K562 (cell line): Measurements from ENCODE around the gene ERCC1. TPM values are rescaled to one million over a fixed set of nuclear protein-coding genes. Genes with fewer than 3 reads are reported as not detected.

Experiments used
- FOXA1 ChIP-seq: fragments of 450-650 bp; IDR thresholded peaks from 2 replicates; pipeline ENCODE4 v1.6.1; 2016; ENCODE audit warnings: mild to moderate bottlenecking, borderline replicate concordance
- GTF2E2 ChIP-seq: fragments of 200-800 bp; sonication (Bioruptor generic); IDR thresholded peaks from 2 replicates; pipeline ENCODE4 v1.6.1; 2016; ENCODE audit warnings: missing genetic modification characterization, missing compliant biosample characterization
- HMG20A ChIP-seq: fragments of 450-650 bp; formaldehyde crosslinking; conservative IDR thresholded peaks from 2 replicates; pipeline ENCODE4 v1.4.0; 2020; ENCODE audit warnings: mild to moderate bottlenecking, mixed read lengths
- HNRNPK ChIP-seq: fragments of 200-400 bp; formaldehyde crosslinking; IDR thresholded peaks from one replicate; pipeline ENCODE4 v1.6.1; 2018; ENCODE audit warnings: mild to moderate bottlenecking, low read depth, low read length; ENCODE audit not compliant: poor library complexity, severe bottlenecking
- LARP7 ChIP-seq: fragments of 450-650 bp; IDR thresholded peaks from 2 replicates; pipeline ENCODE4 v1.6.1; 2016
- MTA1 ChIP-seq: fragments of 450-650 bp; IDR thresholded peaks from 2 replicates; pipeline ENCODE4 v1.6.1; 2017; ENCODE audit warnings: borderline replicate concordance
- NCOA2 ChIP-seq, 2 experiments: fragments of 450-650 bp; IDR thresholded peaks; 2 replicates each; pipeline ENCODE4 v1.6.1; 2018; ENCODE audit warnings: mild to moderate bottlenecking in 2 of 2, moderate library complexity in 1 of 2; ENCODE audit not compliant: partially characterized antibody in 2 of 2
- RREB1 ChIP-seq: fragments of 250-450 bp; sonication (Bioruptor Pico); IDR thresholded peaks from 2 replicates; pipeline ENCODE4 v1.4.0; 2020
- SETDB1 ChIP-seq: IDR thresholded peaks from one replicate; pipeline ENCODE4 v1.6.1; 2012; ENCODE audit warnings: low read length, control low read depth, inconsistent platforms
- SIN3A ChIP-seq, 2 experiments: fragments of 150-350 bp in 1 of 2; IDR thresholded peaks; 2 replicates each; pipeline ENCODE4 v1.6.1; 2011 to 2016; ENCODE audit warnings: borderline replicate concordance in 2 of 2, low read depth in 2 of 2, low read length in 2 of 2, mild to moderate bottlenecking in 2 of 2, moderate library complexity in 2 of 2; ENCODE audit not compliant: control insufficient read depth in 1 of 2
- ZNF239 ChIP-seq: fragments of 250-450 bp; sonication (Bioruptor Pico); IDR thresholded peaks from 2 replicates; pipeline ENCODE4 v1.4.0; 2020; ENCODE audit warnings: mild to moderate bottlenecking
- ZNF644 ChIP-seq: fragments of 200-800 bp; sonication (Bioruptor generic); IDR thresholded peaks from 2 replicates; pipeline ENCODE4 v1.6.1; 2016; ENCODE audit warnings: low read depth, missing genetic modification characterization, missing compliant biosample characterization
- polyA plus RNA-seq, 8 experiments: library from polyadenylated mRNA; depleted of rRNA in 4 of 8; stranded (reverse) in 5 of 8; unstranded in 3 of 8; fragments of >200 nt; fragmentation: Nextera tagmentation in 2 of 8; fragmentation: Illumina TruSeq in 1 of 8; extraction: Ambion mirVana in 2 of 8; extraction: Trizol in 1 of 8; gene quantifications; 2 replicates each; pipeline versions ENCODE4 v1.2.1 to v1.2.3, GENCODE V29; 2011 to 2014; ENCODE audit warnings: inconsistent platforms in 1 of 8, missing spikeins in 1 of 8
- total RNA-seq, 7 experiments: library from RNA; depleted of rRNA in 6 of 7; stranded (reverse); fragments of >200 nt in 6 of 7; fragmentation: Illumina TruSeq in 2 of 7; extraction: Trizol in 2 of 7; gene quantifications; 2 replicates each; pipeline versions ENCODE4 v1.2.1 to v1.2.3, GENCODE V29; 2011 to 2021; ENCODE audit warnings: low replicate concordance in 1 of 7
- TF ChIP-seq, protein P1 (sequence below), 3 experiments: fragments of 200-800 bp in 1 of 3; sonication (Bioruptor generic) in 1 of 3; sonication (generic) in 1 of 3; formaldehyde crosslinking in 1 of 3; IDR thresholded peaks; 2 replicates each; pipeline versions ENCODE4 v1.6.1 to v1.8.0; 2016 to 2022; ENCODE audit warnings: mild to moderate bottlenecking in 2 of 3, missing compliant biosample characterization in 2 of 3, missing genetic modification characterization in 2 of 3, missing genetic modification reagents in 1 of 3
- TF ChIP-seq, protein P2 (sequence below): fragments of 250-450 bp; sonication (Bioruptor Pico); IDR thresholded peaks from 2 replicates; pipeline ENCODE4 v1.5.0; 2020; ENCODE audit warnings: mild to moderate bottlenecking, borderline replicate concordance
- TF ChIP-seq, protein P3 (sequence below): sonication (generic); formaldehyde crosslinking; IDR thresholded peaks from 2 replicates; pipeline ENCODE4 v1.8.0; 2023; ENCODE audit warnings: mild to moderate bottlenecking, missing genetic modification reagents

ERCC1 gene
- total and polyA plus RNA-seq, 9 of the 15 experiments (the other 6 are each of a cell fraction or from before 2014, with no cell fraction given), result 9.3 to 92.6 (median 60.0) TPM

- TF ChIP-seq, protein P1, sequence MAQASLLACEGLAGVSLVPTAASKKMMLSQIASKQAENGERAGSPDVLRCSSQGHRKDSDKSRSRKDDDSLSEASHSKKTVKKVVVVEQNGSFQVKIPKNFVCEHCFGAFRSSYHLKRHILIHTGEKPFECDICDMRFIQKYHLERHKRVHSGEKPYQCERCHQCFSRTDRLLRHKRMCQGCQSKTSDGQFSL (CRISPR knock-in tag; IDR thresholded peaks at IDR 0.05), result no peak
- TF ChIP-seq, protein P1 (tag; IDR thresholded peaks at IDR 0.05), result no peak
- peak; percentile 86 for TF ChIP-seq GTF2E2 (tag)
- TF ChIP-seq MTA1, result no peak
- TF ChIP-seq, protein P2, sequence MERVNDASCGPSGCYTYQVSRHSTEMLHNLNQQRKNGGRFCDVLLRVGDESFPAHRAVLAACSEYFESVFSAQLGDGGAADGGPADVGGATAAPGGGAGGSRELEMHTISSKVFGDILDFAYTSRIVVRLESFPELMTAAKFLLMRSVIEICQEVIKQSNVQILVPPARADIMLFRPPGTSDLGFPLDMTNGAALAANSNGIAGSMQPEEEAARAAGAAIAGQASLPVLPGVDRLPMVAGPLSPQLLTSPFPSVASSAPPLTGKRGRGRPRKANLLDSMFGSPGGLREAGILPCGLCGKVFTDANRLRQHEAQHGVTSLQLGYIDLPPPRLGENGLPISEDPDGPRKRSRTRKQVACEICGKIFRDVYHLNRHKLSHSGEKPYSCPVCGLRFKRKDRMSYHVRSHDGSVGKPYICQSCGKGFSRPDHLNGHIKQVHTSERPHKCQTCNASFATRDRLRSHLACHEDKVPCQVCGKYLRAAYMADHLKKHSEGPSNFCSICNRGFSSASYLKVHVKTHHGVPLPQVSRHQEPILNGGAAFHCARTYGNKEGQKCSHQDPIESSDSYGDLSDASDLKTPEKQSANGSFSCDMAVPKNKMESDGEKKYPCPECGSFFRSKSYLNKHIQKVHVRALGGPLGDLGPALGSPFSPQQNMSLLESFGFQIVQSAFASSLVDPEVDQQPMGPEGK (CRISPR knock-in tag), result no peak
- TF ChIP-seq, protein P3, sequence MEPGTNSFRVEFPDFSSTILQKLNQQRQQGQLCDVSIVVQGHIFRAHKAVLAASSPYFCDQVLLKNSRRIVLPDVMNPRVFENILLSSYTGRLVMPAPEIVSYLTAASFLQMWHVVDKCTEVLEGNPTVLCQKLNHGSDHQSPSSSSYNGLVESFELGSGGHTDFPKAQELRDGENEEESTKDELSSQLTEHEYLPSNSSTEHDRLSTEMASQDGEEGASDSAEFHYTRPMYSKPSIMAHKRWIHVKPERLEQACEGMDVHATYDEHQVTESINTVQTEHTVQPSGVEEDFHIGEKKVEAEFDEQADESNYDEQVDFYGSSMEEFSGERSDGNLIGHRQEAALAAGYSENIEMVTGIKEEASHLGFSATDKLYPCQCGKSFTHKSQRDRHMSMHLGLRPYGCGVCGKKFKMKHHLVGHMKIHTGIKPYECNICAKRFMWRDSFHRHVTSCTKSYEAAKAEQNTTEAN (CRISPR knock-in tag), result peak; percentile 67; the same call in 1 of the 2 replicates
- no peak for TF ChIP-seq NCOA2 (IDR thresholded peaks at IDR 0.05; ENCODE audit: partially characterized antibody in 2 of 2)
- 0 out of 2 replicates have a peak, but pooled peaks have one; percentile 38 for TF ChIP-seq LARP7
- no peak for TF ChIP-seq SETDB1
- TF ChIP-seq SIN3A (IDR thresholded peaks at IDR 0.05; ENCODE audit: borderline replicate concordance in 2 of 2, control insufficient read depth in 1 of 2, low read depth in 2 of 2, low read length in 2 of 2), result peak; percentile 55 to 57; a peak in 1 of 4 replicates
- TF ChIP-seq ZNF239 (CRISPR knock-in tag), result no peak
- TF ChIP-seq HMG20A (CRISPR knock-in tag), result no peak
- no peak for TF ChIP-seq HNRNPK
- no peak for TF ChIP-seq FOXA1
- no peak; the same call in 1 of the 2 replicates for TF ChIP-seq RREB1 (CRISPR knock-in tag)
- TF ChIP-seq ZNF644 (tag), result no peak
These were observed at the start of gene ERCC1 (continued) for GRCh38 chr19:45423589-45424190.
